ENCODE measurements around the gene BCLAF1. TPM values are rescaled to one million over a fixed set of nuclear protein-coding genes. Genes with fewer than 3 reads are reported as not detected.

Gene BCLAF1
- total and polyA plus RNA-seq, 2 experiments from 2014 or later, result 133 to 151 TPM

- TF ChIP-seq, protein P1, sequence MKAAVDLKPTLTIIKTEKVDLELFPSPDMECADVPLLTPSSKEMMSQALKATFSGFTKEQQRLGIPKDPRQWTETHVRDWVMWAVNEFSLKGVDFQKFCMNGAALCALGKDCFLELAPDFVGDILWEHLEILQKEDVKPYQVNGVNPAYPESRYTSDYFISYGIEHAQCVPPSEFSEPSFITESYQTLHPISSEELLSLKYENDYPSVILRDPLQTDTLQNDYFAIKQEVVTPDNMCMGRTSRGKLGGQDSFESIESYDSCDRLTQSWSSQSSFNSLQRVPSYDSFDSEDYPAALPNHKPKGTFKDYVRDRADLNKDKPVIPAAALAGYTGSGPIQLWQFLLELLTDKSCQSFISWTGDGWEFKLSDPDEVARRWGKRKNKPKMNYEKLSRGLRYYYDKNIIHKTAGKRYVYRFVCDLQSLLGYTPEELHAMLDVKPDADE (IDR thresholded peaks at IDR 0.05), result no peak
- TF ChIP-seq ZNF331 (CRISPR knock-in tag; IDR thresholded peaks at IDR 0.05; ENCODE audit: low read depth) (no peak), EZH2phosphoT487 (IDR thresholded peaks at IDR 0.05; ENCODE audit: unreplicated experiment) (no peak), EZH2 (IDR thresholded peaks at IDR 0.05; ENCODE audit: low read depth, unreplicated experiment) (no peak), CREB1 (CRISPR knock-in tag; IDR thresholded peaks at IDR 0.05; ENCODE audit: low read depth) (no peak)
- TF ChIP-seq, protein P2, sequence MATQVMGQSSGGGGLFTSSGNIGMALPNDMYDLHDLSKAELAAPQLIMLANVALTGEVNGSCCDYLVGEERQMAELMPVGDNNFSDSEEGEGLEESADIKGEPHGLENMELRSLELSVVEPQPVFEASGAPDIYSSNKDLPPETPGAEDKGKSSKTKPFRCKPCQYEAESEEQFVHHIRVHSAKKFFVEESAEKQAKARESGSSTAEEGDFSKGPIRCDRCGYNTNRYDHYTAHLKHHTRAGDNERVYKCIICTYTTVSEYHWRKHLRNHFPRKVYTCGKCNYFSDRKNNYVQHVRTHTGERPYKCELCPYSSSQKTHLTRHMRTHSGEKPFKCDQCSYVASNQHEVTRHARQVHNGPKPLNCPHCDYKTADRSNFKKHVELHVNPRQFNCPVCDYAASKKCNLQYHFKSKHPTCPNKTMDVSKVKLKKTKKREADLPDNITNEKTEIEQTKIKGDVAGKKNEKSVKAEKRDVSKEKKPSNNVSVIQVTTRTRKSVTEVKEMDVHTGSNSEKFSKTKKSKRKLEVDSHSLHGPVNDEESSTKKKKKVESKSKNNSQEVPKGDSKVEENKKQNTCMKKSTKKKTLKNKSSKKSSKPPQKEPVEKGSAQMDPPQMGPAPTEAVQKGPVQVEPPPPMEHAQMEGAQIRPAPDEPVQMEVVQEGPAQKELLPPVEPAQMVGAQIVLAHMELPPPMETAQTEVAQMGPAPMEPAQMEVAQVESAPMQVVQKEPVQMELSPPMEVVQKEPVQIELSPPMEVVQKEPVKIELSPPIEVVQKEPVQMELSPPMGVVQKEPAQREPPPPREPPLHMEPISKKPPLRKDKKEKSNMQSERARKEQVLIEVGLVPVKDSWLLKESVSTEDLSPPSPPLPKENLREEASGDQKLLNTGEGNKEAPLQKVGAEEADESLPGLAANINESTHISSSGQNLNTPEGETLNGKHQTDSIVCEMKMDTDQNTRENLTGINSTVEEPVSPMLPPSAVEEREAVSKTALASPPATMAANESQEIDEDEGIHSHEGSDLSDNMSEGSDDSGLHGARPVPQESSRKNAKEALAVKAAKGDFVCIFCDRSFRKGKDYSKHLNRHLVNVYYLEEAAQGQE (IDR thresholded peaks at IDR 0.05; ENCODE audit: unreplicated experiment), result no peak
Measured at GRCh38 chr6:136252441-136252840, 37.2 kb downstream of the BCLAF1 start (continued).

DNA sequence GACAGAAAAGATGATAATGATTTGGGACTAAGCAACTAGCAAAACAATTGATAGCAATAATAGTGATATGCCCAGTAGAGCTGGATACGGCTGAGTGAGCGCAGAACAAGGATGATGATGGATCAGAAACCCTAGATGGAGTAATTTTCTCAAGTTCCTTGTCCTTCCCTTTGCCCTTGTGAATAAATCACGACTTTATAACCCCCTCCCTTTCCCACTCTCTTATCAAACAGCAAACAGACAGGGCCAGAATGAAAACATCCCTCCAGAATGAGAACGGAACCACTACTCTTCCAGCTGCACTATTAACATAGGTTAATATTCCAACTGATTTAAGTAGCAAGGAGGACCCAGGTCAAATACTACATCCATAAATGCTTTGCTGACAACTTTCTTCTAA lies 38.3 kb downstream of the BCLAF1 start:
- H3K36me3 ChIP-seq (ENCODE audit: insufficient read depth), result no peaks in the 10 kb centered on the region; the same call in 1 of the 2 replicates
- Mint-ChIP-seq H3K27me3 (ENCODE audit: insufficient read depth, low read depth, poor library complexity) (peaks cover 8% of the 10 kb centered on the region), H3K27ac (no peak overlapping the region), H3K9me3 (no peaks in the 10 kb centered on the region), H3K36me3 (ENCODE audit: low read depth) (no peaks in the 10 kb centered on the region), H3K4me1 (peaks cover 14% of the 10 kb centered on the region; the same call in 2 of the 3 replicates), H3K4me3 (peak overlapping the region; percentile 98)
- no peaks in the 10 kb centered on the region for H3F3A ChIP-seq (replicated peaks; ENCODE audit: low read depth)
- no peak overlapping the region for H2AFZ ChIP-seq
- H3K4me1 ChIP-seq (ENCODE audit: insufficient read depth), result no peaks in the 10 kb centered on the region
- H3K79me2 ChIP-seq (replicated peaks; ENCODE audit: insufficient read depth), result peaks cover 12% of the 10 kb centered on the region
- H3K27me3 ChIP-seq (ENCODE audit: insufficient read depth), result no peaks in the 10 kb centered on the region
- ATAC-seq, result no peak
- no peak overlapping the region for H3K27ac ChIP-seq (ENCODE audit: low read depth)
- peak overlapping the region; percentile 78 for H3K4me2 ChIP-seq
- H3K9me2 ChIP-seq (ENCODE audit: insufficient read depth), result no peaks in the 10 kb centered on the region
- H3K4me3 ChIP-seq, result peak overlapping the region; percentile 61; the same call in 1 of the 2 replicates
- no peaks in the 10 kb centered on the region; the same call in 1 of the 2 replicates for H4K20me1 ChIP-seq (replicated peaks; ENCODE audit: insufficient read depth)
- no peak for DNase-seq (ENCODE audit: low spot score)
- TF ChIP-seq ZNF114 (CRISPR knock-in tag; IDR thresholded peaks at IDR 0.05), result no peak
- TF ChIP-seq JUNB (IDR thresholded peaks at IDR 0.05; ENCODE audit: unreplicated experiment), result no peak

DNA sequence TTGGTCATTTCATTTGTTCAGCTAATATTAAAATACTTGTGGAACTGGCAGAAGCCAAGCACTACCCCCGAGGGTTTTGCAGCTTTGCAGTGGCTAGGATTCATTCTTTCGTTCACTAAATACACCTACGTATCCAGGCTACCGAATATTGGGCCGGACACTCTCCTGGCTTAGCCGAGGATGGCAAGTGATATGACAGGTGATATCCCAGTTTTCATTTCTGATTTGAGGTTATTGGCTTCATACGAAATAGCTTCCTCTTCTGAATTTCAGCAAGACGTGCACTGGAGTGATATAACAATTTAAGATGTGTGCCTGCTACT lies 39.0 kb downstream of the BCLAF1 start:
- Mint-ChIP-seq H3K9me3 (no peaks in the 10 kb centered on the region), H3K36me3 (ENCODE audit: low read depth) (no peaks in the 10 kb centered on the region), H3K27me3 (ENCODE audit: insufficient read depth, low read depth, poor library complexity) (peaks cover 8% of the 10 kb centered on the region), H3K27ac (no peak overlapping the region; the same call in 1 of the 2 replicates), H3K4me1 (peaks cover 14% of the 10 kb centered on the region; the same call in 2 of the 3 replicates), H3K4me3 (peak overlapping the region; percentile 98)
- Histone ChIP-seq H3K27me3 (ENCODE audit: insufficient read depth) (no peaks in the 10 kb centered on the region), H3K4me1 (ENCODE audit: insufficient read depth) (no peaks in the 10 kb centered on the region), H3K9me2 (ENCODE audit: insufficient read depth) (no peaks in the 10 kb centered on the region), H3K27ac (ENCODE audit: low read depth) (no peak overlapping the region), H3K36me3 (ENCODE audit: insufficient read depth) (no peaks in the 10 kb centered on the region; the same call in 1 of the 2 replicates), H3F3A (replicated peaks; ENCODE audit: low read depth) (no peaks in the 10 kb centered on the region), H4K20me1 (replicated peaks; ENCODE audit: insufficient read depth) (no peaks in the 10 kb centered on the region), H3K79me2 (replicated peaks; ENCODE audit: insufficient read depth) (peaks cover 12% of the 10 kb centered on the region), H3K4me3 (peak overlapping the region; percentile 61), H3K4me2 (peak overlapping the region; percentile 78), H2AFZ (peak overlapping the region; percentile 56; the same call in 1 of the 2 replicates)
- DNase-seq (ENCODE audit: low spot score) (no peak), ATAC-seq (peak; percentile 3; the same call in 2 of the 3 replicates)
- TF ChIP-seq STAT1 (IDR thresholded peaks at IDR 0.05; ENCODE audit: unreplicated experiment) (no peak), JUNB (IDR thresholded peaks at IDR 0.05; ENCODE audit: unreplicated experiment) (no peak), POLR2AphosphoS5 (IDR thresholded peaks at IDR 0.05; ENCODE audit: low read depth) (no peak), ZNF331 (CRISPR knock-in tag; IDR thresholded peaks at IDR 0.05; ENCODE audit: low read depth) (no peak)
- TF ChIP-seq, protein P1 (IDR thresholded peaks at IDR 0.05), result no peak
- TF ChIP-seq, protein P2 (IDR thresholded peaks at IDR 0.05; ENCODE audit: unreplicated experiment), result no peak

All from GM23338 (cell line).